HCT116 (cell line): ENCODE results near the gene MPI. TPM values are rescaled to one million over a fixed set of nuclear protein-coding genes. Genes with fewer than 3 reads are reported as not detected.

Source experiments
- ATAC-seq: fragments of 200-7000 bp; cut with Tn5 transposase; 2 replicates; pipeline ENCODE4 v1.9.1; 2020; ENCODE audit warnings: mild to moderate bottlenecking, moderate library complexity
- BruUV-seq: library from RNA; stranded (reverse); fragments of 400-500 nt; replicated peaks from 2 replicates; lab custom pipeline; 2021; lab: Mats Ljungman, UMichigan
- CTCF ChIA-PET: fragments of 300-600 bp; sonication (Branson Sonifier 250); formaldehyde crosslinking; loops from one replicate; lab custom pipeline; 2021; ENCODE audit warnings: antibody characterized with exemption; lab: Charles Lee
- POLR2A ChIA-PET: fragments of 300-600, 350-600 bp; sonication (Branson Sonifier 250); formaldehyde crosslinking; loops from one replicate; lab custom pipeline; 2021; ENCODE audit warnings: antibody characterized with exemption; lab: Charles Lee
- RAD21 ChIA-PET, 2 experiments: fragments of 300-600 bp; sonication (Branson Sonifier 250); formaldehyde crosslinking; loops; one replicate each; lab custom pipeline; 2023; ENCODE audit warnings: low total read pairs in 2 of 2; ENCODE audit not compliant: uncharacterized antibody in 2 of 2, unreplicated experiment in 2 of 2, low non-redundant PET in 1 of 2; lab: Charles Lee
- DNase-seq: peaks from one replicate; pipeline ENCODE4 v3.0.0-alpha.2; 2010; ENCODE audit warnings: low read depth, low spot score
- H2AFZ ChIP-seq: fragments of 200-600 bp; shearing (Covaris generic), sonication (generic); 2 replicates; pipeline ENCODE4 v1.6.1; 2017; ENCODE audit warnings: low read depth, mixed run types, mixed read lengths, antibody characterized with exemption, low read length; ENCODE audit not compliant: poor library complexity, severe bottlenecking
- H3K27ac ChIP-seq: 2 replicates; pipeline ENCODE4 v1.5.1; 2012; ENCODE audit warnings: low read depth, low read length
- H3K27me3 ChIP-seq: fragments of 200-600 bp; sonication (generic); 2 replicates; pipeline ENCODE4 v1.6.1; 2016; ENCODE audit warnings: mixed run types, low read length, mixed read lengths; ENCODE audit not compliant: insufficient read depth
- H3K36me3 ChIP-seq, 2 experiments: fragments of 200-500 bp in 1 of 2; fragments of 200-600 bp in 1 of 2; sonication (Bioruptor generic) in 1 of 2; sonication (generic) in 1 of 2; 2 replicates each; pipeline versions ENCODE4 v1.5.1 to v1.6.1; 2014 to 2016; ENCODE audit warnings: low read length in 2 of 2, inconsistent platforms in 1 of 2, mixed read lengths in 1 of 2, mixed run types in 1 of 2; ENCODE audit not compliant: insufficient read depth in 2 of 2, control insufficient read depth in 1 of 2
- H3K4me1 ChIP-seq, 2 experiments: fragments of 200-600 bp in 1 of 2; sonication (generic) in 1 of 2; 2 replicates each; pipeline versions ENCODE4 v1.5.1 to v1.6.1; 2012 to 2017; ENCODE audit warnings: low read length in 2 of 2, inconsistent platforms in 1 of 2, mild to moderate bottlenecking in 1 of 2, mixed read lengths in 1 of 2, mixed run types in 1 of 2, moderate library complexity in 1 of 2; ENCODE audit not compliant: insufficient read depth in 2 of 2, control insufficient read depth in 1 of 2
- H3K4me2 ChIP-seq: fragments of 200-600 bp; sonication (generic); 2 replicates; pipeline ENCODE4 v1.6.1; 2017; ENCODE audit warnings: mixed run types, low read length, mixed read lengths
- H3K4me3 ChIP-seq, 2 experiments: fragments of 200-600 bp in 1 of 2; sonication (generic) in 1 of 2; replicated peaks in 1 of 2; 2 replicates each; pipeline ENCODE4 v1.5.1; 2011 to 2016; ENCODE audit warnings: low read length in 2 of 2, control low read depth in 1 of 2, low read depth in 1 of 2, mild to moderate bottlenecking in 1 of 2, mixed read lengths in 1 of 2, mixed run types in 1 of 2
- H3K79me2 ChIP-seq: fragments of 200-600 bp; sonication (generic); 2 replicates; pipeline ENCODE4 v1.6.1; 2017; ENCODE audit warnings: mild to moderate bottlenecking, mixed run types, low read length, moderate library complexity, mixed read lengths; ENCODE audit not compliant: insufficient read depth
- H3K9ac ChIP-seq: fragments of 200-600 bp; sonication (generic); 2 replicates; pipeline ENCODE4 v1.6.1; 2016; ENCODE audit warnings: low read length, mixed read lengths
- H3K9me2 ChIP-seq: fragments of 200-600 bp; sonication (generic), shearing (Covaris generic); 2 replicates; pipeline ENCODE4 v1.6.1; 2017; ENCODE audit warnings: mixed run types, mild to moderate bottlenecking, moderate library complexity; ENCODE audit not compliant: insufficient read depth
- H3K9me3 ChIP-seq, 2 experiments: fragments of 200-500 bp in 1 of 2; fragments of 200-600 bp in 1 of 2; sonication (Bioruptor generic) in 1 of 2; sonication (generic) in 1 of 2; 2 replicates each; pipeline ENCODE4 v1.6.1; 2014 to 2017; ENCODE audit warnings: low read length in 2 of 2, mixed read lengths in 2 of 2, inconsistent platforms in 1 of 2, low read depth in 1 of 2, mild to moderate bottlenecking in 1 of 2, mixed run types in 1 of 2, moderate library complexity in 1 of 2; ENCODE audit not compliant: control insufficient read depth in 1 of 2, insufficient read depth in 1 of 2
- H4K20me1 ChIP-seq: fragments of 200-600 bp; sonication (generic), shearing (Covaris generic); 2 replicates; pipeline ENCODE4 v1.6.1; 2017; ENCODE audit warnings: mixed run types, mild to moderate bottlenecking, moderate library complexity; ENCODE audit not compliant: insufficient read depth
- CEBPB ChIP-seq: IDR thresholded peaks from 2 replicates; pipeline ENCODE4 v1.6.1; 2012; ENCODE audit warnings: low read depth
- EZH2 ChIP-seq: fragments of 200-600 bp; sonication (generic); IDR thresholded peaks from 2 replicates; pipeline ENCODE4 v1.6.1; 2017; ENCODE audit warnings: antibody characterized with exemption, mixed run types
- FOSL1 ChIP-seq: IDR thresholded peaks from 2 replicates; pipeline ENCODE4 v1.6.1; 2012; ENCODE audit warnings: low read depth
- POLR2A ChIP-seq: IDR thresholded peaks from 2 replicates; pipeline ENCODE4 v1.7.0; 2011; ENCODE audit warnings: borderline replicate concordance; ENCODE audit not compliant: insufficient read depth, insufficient read length; ENCODE audit errors: extremely low read depth
- RAD21 ChIP-seq: IDR thresholded peaks from 2 replicates; pipeline ENCODE4 v1.6.1; 2012; ENCODE audit warnings: low read depth, mild to moderate bottlenecking
- TCF7L2 ChIP-seq: IDR thresholded peaks from 2 replicates; pipeline ENCODE4 v1.7.0; 2011; ENCODE audit warnings: borderline replicate concordance, inconsistent platforms; ENCODE audit not compliant: insufficient read depth, insufficient read length; ENCODE audit errors: extremely low read depth
- ZFX ChIP-seq: fragments of 450-650 bp; IDR thresholded peaks from 2 replicates; pipeline ENCODE4 v1.6.1; 2017
- intact Hi-C: fragments of 100-400 bp; cut with micrococcal nuclease; formaldehyde crosslinking; loops from 2 replicates; pipeline ENCODE4 v1.10.0; 2022
- total RNA-seq: library from RNA; stranded (reverse); gene quantifications from one replicate; pipeline ENCODE4 v1.2.1, GENCODE V29; 2021; ENCODE audit not compliant: unreplicated experiment
- TF ChIP-seq, protein P1 (sequence below): IDR thresholded peaks from 2 replicates; pipeline ENCODE4 v1.6.1; 2012
- TF ChIP-seq, protein P2 (sequence below): IDR thresholded peaks from 2 replicates; pipeline ENCODE4 v1.6.1; 2012

MPI gene
- total RNA-seq, 1 experiment from 2014 or later: 49.7 TPM

DNA sequence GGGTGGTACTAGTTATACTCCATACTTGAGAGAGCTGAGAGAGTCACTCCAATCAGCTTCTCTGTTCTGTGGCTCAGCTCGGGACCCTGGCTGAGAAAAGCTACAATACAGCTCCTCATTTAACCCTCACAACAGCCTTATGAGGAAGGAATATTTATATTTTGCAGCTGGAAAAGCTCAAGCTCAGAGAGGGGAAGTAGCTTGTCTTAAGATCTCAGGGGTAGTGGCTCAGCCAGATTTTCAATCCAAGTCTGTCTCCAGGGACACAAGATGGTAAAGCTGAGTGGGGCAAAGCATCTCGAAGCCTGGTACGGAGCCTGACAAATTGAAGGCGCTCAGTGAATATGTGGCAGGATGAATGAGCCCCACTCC, 31.5 kb upstream of the MPI start (continued):
- TF ChIP-seq ZFX (no peak), CEBPB (no peak), EZH2 (no peak), RAD21 (no peak)
- TF ChIP-seq, protein P1, sequence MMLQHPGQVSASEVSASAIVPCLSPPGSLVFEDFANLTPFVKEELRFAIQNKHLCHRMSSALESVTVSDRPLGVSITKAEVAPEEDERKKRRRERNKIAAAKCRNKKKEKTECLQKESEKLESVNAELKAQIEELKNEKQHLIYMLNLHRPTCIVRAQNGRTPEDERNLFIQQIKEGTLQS: no peak

GRCh38 chr15:74863239-74864056, 26.4 kb upstream of the MPI start:
- Histone ChIP-seq H3K27ac (peak overlapping the region; percentile 41; the same call in 1 of the 2 replicates), H3K36me3 (peaks cover 0 to 6% of the 10 kb centered on the region in 2 experiments; a peak in 1 of 4 replicates), H3K4me1 (peaks cover 18 to 59% of the 10 kb centered on the region in 2 experiments), H3K9ac (peak overlapping the region; percentile 15; the same call in 1 of the 2 replicates), H3K4me2 (peak overlapping the region; percentile 31), H3K79me2 (peaks cover 58% of the 10 kb centered on the region), H4K20me1 (no peaks in the 10 kb centered on the region), H3K9me2 (no peaks in the 10 kb centered on the region), H3K27me3 (no peaks in the 10 kb centered on the region), H3K9me3 (no peaks in the 10 kb centered on the region), H2AFZ (no peak overlapping the region), H3K4me3 (no peak overlapping the region)
- DNase-seq: no peak
- TF ChIP-seq FOSL1: peak; percentile 24; the same call in 1 of the 2 replicates
- TF ChIP-seq POLR2A: no peak
- TF ChIP-seq, protein P2, sequence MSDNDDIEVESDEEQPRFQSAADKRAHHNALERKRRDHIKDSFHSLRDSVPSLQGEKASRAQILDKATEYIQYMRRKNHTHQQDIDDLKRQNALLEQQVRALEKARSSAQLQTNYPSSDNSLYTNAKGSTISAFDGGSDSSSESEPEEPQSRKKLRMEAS: no peak
- TF ChIP-seq TCF7L2: no peak
- POLR2A ChIA-PET: no interaction called here
- CTCF ChIA-PET: no interaction called here
- RAD21 ChIA-PET: no interaction called here
- peak; percentile 68 for ATAC-seq
- intact Hi-C loops: no loop called here
- no TSS peak for BruUV-seq
